SK-N-SH (cell line): ENCODE data around the gene CAPN9. TPM values are rescaled to one million over a fixed set of nuclear protein-coding genes. Genes with fewer than 3 reads are reported as not detected.

Experiments
- CTCF ChIA-PET: fragments of 300-600, 350-600 bp; formaldehyde crosslinking; extraction: SDS; loops from one replicate; lab custom pipeline; 2021; lab: Yijun Ruan, JAX
- POLR2A ChIA-PET: fragments of 350-600 bp; sonication (Branson Sonifier 250); formaldehyde crosslinking; extraction: SDS; loops from one replicate; lab custom pipeline; 2020; ENCODE audit warnings: antibody characterized with exemption, inconsistent platforms; lab: Yijun Ruan, JAX
- DNase-seq: peaks from one replicate; pipeline ENCODE4 v3.0.0; 2012
- H2AFZ ChIP-seq: fragments of 200-600 bp; sonication (generic); 2 replicates; pipeline ENCODE4 v1.8.1; 2016; ENCODE audit warnings: antibody characterized with exemption, mild to moderate bottlenecking, low read depth
- H3F3A ChIP-seq: fragments of 200-600 bp; sonication (generic); replicated peaks from 2 replicates; pipeline ENCODE3; 2016; ENCODE audit warnings: antibody characterized with exemption, mild to moderate bottlenecking; ENCODE audit not compliant: insufficient read depth
- H3K27ac ChIP-seq, 2 experiments: fragments of 200-500 bp in 1 of 2; fragments of 200-600 bp in 1 of 2; sonication (Bioruptor generic) in 1 of 2; sonication (generic), shearing (Covaris generic) in 1 of 2; 2 replicates each; pipeline versions ENCODE4 v1.5.1 to v1.6.1; 2014 to 2016; ENCODE audit warnings: low read depth in 2 of 2, inconsistent platforms in 1 of 2, low read length in 1 of 2, mild to moderate bottlenecking in 1 of 2, mixed read lengths in 1 of 2
- H3K27me3 ChIP-seq: fragments of 200-600 bp; sonication (generic), shearing (Covaris generic); 2 replicates; pipeline ENCODE4 v1.6.1; 2016; ENCODE audit warnings: mixed run types; ENCODE audit not compliant: insufficient read depth
- H3K36me3 ChIP-seq, 2 experiments: fragments of 200-500 bp in 1 of 2; fragments of 200-600 bp in 1 of 2; sonication (Bioruptor generic) in 1 of 2; sonication (generic) in 1 of 2; replicated peaks in 1 of 2; 2 replicates each; pipeline versions ENCODE3 to v1.5.1; 2014 to 2016; ENCODE audit warnings: low read length in 1 of 2, mild to moderate bottlenecking in 1 of 2; ENCODE audit not compliant: insufficient read depth in 2 of 2, control insufficient read depth in 1 of 2
- H3K4me1 ChIP-seq, 2 experiments: fragments of 200-500 bp in 1 of 2; fragments of 200-600 bp in 1 of 2; sonication (Bioruptor generic) in 1 of 2; sonication (generic), shearing (Covaris generic) in 1 of 2; 2 replicates each; pipeline versions ENCODE4 v1.5.1 to v1.6.1; 2014 to 2016; ENCODE audit warnings: low read depth in 1 of 2, low read length in 1 of 2, mixed run types in 1 of 2; ENCODE audit not compliant: insufficient read depth in 2 of 2, control insufficient read depth in 1 of 2
- H3K4me2 ChIP-seq: fragments of 200-600 bp; sonication (generic), shearing (Covaris generic); 2 replicates; pipeline ENCODE4 v1.6.1; 2017; ENCODE audit warnings: mixed run types
- H3K4me3 ChIP-seq, 2 experiments: fragments of 200-500 bp in 1 of 2; fragments of 200-600 bp in 1 of 2; sonication (Bioruptor generic) in 1 of 2; sonication (generic), shearing (Covaris generic) in 1 of 2; 2 replicates each; pipeline versions ENCODE4 v1.5.1 to v1.8.1; 2014 to 2016; ENCODE audit warnings: low read depth in 2 of 2, inconsistent platforms in 1 of 2, low read length in 1 of 2, mild to moderate bottlenecking in 1 of 2, mixed read lengths in 1 of 2, moderate library complexity in 1 of 2
- H3K79me2 ChIP-seq: fragments of 200-600 bp; sonication (generic); 2 replicates; pipeline ENCODE4 v1.8.1; 2017; ENCODE audit warnings: mild to moderate bottlenecking; ENCODE audit not compliant: insufficient read depth
- H3K9ac ChIP-seq: fragments of 200-600 bp; sonication (generic); 2 replicates; pipeline ENCODE4 v1.6.1; 2017; ENCODE audit warnings: mixed run types
- H3K9me2 ChIP-seq: fragments of 200-600 bp; sonication (generic); 2 replicates; pipeline ENCODE4 v1.6.1; 2017; ENCODE audit warnings: mixed run types
- H3K9me3 ChIP-seq: fragments of 200-600 bp; sonication (generic); 2 replicates; pipeline ENCODE4 v1.6.1; 2017; ENCODE audit warnings: mixed run types, mild to moderate bottlenecking, moderate library complexity
- H4K20me1 ChIP-seq: fragments of 200-600 bp; sonication (generic); 2 replicates; pipeline ENCODE4 v1.6.1; 2017; ENCODE audit warnings: mild to moderate bottlenecking, mixed run types; ENCODE audit not compliant: insufficient read depth
- FOXJ3 ChIP-seq: sonication (generic); formaldehyde crosslinking; IDR thresholded peaks from 2 replicates; pipeline ENCODE4 v1.5.1; 2020; ENCODE audit warnings: mild to moderate bottlenecking, missing genetic modification reagents
- MEF2A ChIP-seq: IDR thresholded peaks from 2 replicates; pipeline ENCODE4 v1.4.0; 2012; ENCODE audit warnings: low read depth, borderline replicate concordance
- NFIC ChIP-seq: IDR thresholded peaks from 2 replicates; pipeline ENCODE4 v1.4.0; 2012; ENCODE audit warnings: borderline replicate concordance
- PBX3 ChIP-seq: IDR thresholded peaks from 2 replicates; pipeline ENCODE4; 2012
- POLR2AphosphoS5 ChIP-seq: IDR thresholded peaks from 2 replicates; pipeline ENCODE4 v1.6.1; 2012; ENCODE audit warnings: low read depth, low read length
- RAD21 ChIP-seq: IDR thresholded peaks from 2 replicates; pipeline ENCODE4 v1.6.1; 2012; ENCODE audit warnings: mild to moderate bottlenecking, low read length
- SMC3 ChIP-seq: IDR thresholded peaks from 2 replicates; pipeline ENCODE4 v1.6.1; 2012; ENCODE audit warnings: low read depth, low read length, improper control_type of control experiment
- TCF12 ChIP-seq: IDR thresholded peaks from 2 replicates; pipeline ENCODE4 v1.4.0; 2012
- WGBS: methylation state at CpG from one replicate; pipeline ENCODE4 v1.1.6; 2017; ENCODE audit warnings: low lambda C conversion rate; 5-methylcytosine and 5-hydroxymethylcytosine counted together
- polyA plus RNA-seq, 3 experiments: library from polyadenylated mRNA; depleted of rRNA; stranded (reverse); fragments of >200 nt; gene quantifications; 2 replicates each; pipeline ENCODE4 v1.2.3, GENCODE V29; 2012

Gene CAPN9
- polyA plus RNA-seq, 1 of the 3 experiments (the other 2 are of a cell fraction) = not detected

GRCh38 chr1:230760360-230760827 is 13.2 kb downstream of the CAPN9 start:
- CTCF ChIA-PET = interaction anchor here (1.0 to 2.2 kb wide), 3 partner anchors 12 to 118 kb away, joined by 3 to 9 read pairs (median 6); partner anchors contain the start of gene COG2
- H3K79me2 ChIP-seq = no peaks in the 10 kb centered on the region
- no peak overlapping the region for H3K4me2 ChIP-seq
- WGBS = 65% methylated on average over 7 of the region's 7 CpGs
- TF ChIP-seq PBX3 = no peak
- peak; percentile 26; the same call in 1 of the 2 replicates for TF ChIP-seq RAD21
- TF ChIP-seq, all 33 proteins: peak for 1
- H3K4me3 ChIP-seq = no peak overlapping the region
- H3K27me3 ChIP-seq = peaks cover 14% of the 10 kb centered on the region; the same call in 1 of the 2 replicates
- no peak overlapping the region for H3K9ac ChIP-seq
- H3F3A ChIP-seq = no peaks in the 10 kb centered on the region
- DNase-seq = no peak
- no peak overlapping the region for H2AFZ ChIP-seq
- peaks cover 0 to 30% of the 10 kb centered on the region in 2 experiments; a peak in 1 of 4 replicates for H3K4me1 ChIP-seq
- no peak overlapping the region for H3K27ac ChIP-seq
- no peaks in the 10 kb centered on the region for H3K9me2 ChIP-seq
- H4K20me1 ChIP-seq = no peaks in the 10 kb centered on the region
- POLR2A ChIA-PET = no interaction called here
- H3K36me3 ChIP-seq = no peaks in the 10 kb centered on the region
- H3K9me3 ChIP-seq = no peaks in the 10 kb centered on the region

- 50% methylated on average over 7 of the region's 8 CpGs for WGBS
- POLR2A ChIA-PET = no interaction called here
- CTCF ChIA-PET = interaction anchor here (0.5 to 2.2 kb wide), 4 partner anchors 10 to 119 kb away, joined by 3 to 9 read pairs (median 4); partner anchors contain the start of gene COG2
Observed at GRCh38 chr1:230761443-230762167, 14.4 kb downstream of the CAPN9 start.

More at GRCh38 chr1:230761443-230762167, 14.4 kb downstream of the CAPN9 start:
- H2AFZ ChIP-seq = no peak overlapping the region
- H3F3A ChIP-seq = no peaks in the 10 kb centered on the region
- no peak for TF ChIP-seq PBX3
- TF ChIP-seq TCF12 = no peak
- TF ChIP-seq NFIC = no peak
- TF ChIP-seq FOXJ3 (CRISPR knock-in tag) = no peak
- TF ChIP-seq MEF2A = no peak
- no peak for TF ChIP-seq POLR2AphosphoS5
- TF ChIP-seq SMC3 = no peak
- TF ChIP-seq, all 33 proteins: peak for 0
- no peak overlapping the region for H3K4me3 ChIP-seq
- no peak for DNase-seq
- no peaks in the 10 kb centered on the region for H3K9me3 ChIP-seq
- no peaks in the 10 kb centered on the region for H3K9me2 ChIP-seq
- H3K4me1 ChIP-seq = peaks cover 0 to 30% of the 10 kb centered on the region in 2 experiments; a peak in 1 of 4 replicates
- no peaks in the 10 kb centered on the region for H4K20me1 ChIP-seq
- no peaks in the 10 kb centered on the region for H3K79me2 ChIP-seq
- no peaks in the 10 kb centered on the region for H3K36me3 ChIP-seq
- peaks cover 14% of the 10 kb centered on the region; the same call in 1 of the 2 replicates for H3K27me3 ChIP-seq
- no peak overlapping the region for H3K4me2 ChIP-seq
- no peak overlapping the region for H3K9ac ChIP-seq
- no peak overlapping the region for H3K27ac ChIP-seq
